ENCODE data around the gene EPM2AIP1.
"Not testable (repeated sequence)": the region's sequence is repeated elsewhere in the genome, so short reads cannot be mapped to it uniquely, and the experiment has no call there.

Gene EPM2AIP1

GRCh38 chr3:36954452-36955134, 38.3 kb downstream of the EPM2AIP1 start:
- no peak for DNase-seq (ENCODE audit: low read depth)

- DNase-seq (ENCODE audit: low read depth): not testable (repeated sequence)
Measured at GRCh38 chr3:36947814-36948213, 45.1 kb downstream of the EPM2AIP1 start.

DNA sequence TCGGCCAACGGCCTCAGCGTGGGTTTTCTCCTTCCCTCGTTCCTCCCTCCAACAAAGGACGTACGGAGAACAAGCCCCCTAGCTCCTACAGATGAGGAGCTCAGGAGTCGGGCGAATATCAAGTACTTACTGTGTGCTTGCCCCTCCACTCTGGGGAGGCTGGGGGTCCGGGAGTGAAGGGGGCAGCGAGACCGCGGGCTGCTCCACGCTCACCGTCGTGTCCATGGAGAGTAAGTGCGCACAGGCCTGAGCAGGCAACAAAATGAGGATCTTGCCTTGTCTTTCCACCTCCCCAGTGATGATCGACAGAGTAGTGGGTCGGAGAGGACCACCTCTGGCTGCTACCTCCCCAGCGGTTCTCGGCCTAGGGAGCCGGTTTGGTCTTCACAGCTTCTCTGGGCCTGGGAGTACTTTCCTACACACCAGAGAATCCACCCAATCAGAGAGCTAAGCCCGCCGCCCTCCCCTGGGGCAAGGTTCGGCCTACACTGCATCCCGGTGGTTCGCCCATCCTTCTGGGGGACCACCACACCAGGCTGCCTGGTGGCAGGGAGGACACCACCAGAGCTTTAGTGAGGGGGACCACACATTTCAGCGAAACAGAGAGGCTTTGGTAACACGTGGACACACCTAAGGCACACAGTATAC, 47.5 kb downstream of the EPM2AIP1 start:
- no peak for DNase-seq (ENCODE audit: low read depth)

GRCh38 chr3:36944641-36945270, 48.2 kb downstream of the EPM2AIP1 start, which contains the start of gene TRANK1:
TSS of gene TRANK1 (minus strand) at chr3:36945054. CDS start at chr3:36944809, 245 bp downstream.
- peak; percentile 68 for DNase-seq (ENCODE audit: low read depth)

- DNase-seq (ENCODE audit: low read depth): peak; percentile 5
Measured at GRCh38 chr3:36944012-36944640, 48.8 kb downstream of the EPM2AIP1 start.

- DNase-seq (ENCODE audit: low read depth): no peak
Measured at GRCh38 chr3:36943601-36944000, 49.3 kb downstream of the EPM2AIP1 start.

GRCh38 chr3:36942638-36943248, 50.2 kb downstream of the EPM2AIP1 start:
- no peak for DNase-seq (ENCODE audit: low read depth)

DNA sequence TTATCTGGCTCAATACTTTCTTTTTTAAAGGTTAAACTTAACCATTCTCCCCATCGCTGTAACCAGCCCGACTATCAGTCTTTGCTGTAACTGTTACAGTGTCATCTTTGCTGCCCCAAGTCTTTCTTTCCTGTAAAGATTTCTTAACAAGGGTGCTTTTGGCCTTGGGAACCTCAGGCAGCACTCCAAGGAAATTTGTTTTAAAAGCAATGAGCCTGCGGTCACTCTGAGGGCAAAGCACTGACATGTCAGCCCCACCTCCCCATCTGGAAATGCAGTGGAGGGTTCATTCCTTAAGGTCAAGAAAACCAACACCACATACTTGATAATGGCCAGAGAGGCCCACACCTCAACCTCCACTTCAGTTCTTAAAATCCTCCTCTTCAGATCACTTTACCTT, 51.3 kb downstream of the EPM2AIP1 start:
- DNase-seq (ENCODE audit: low read depth): no peak

GRCh38 chr3:36941162-36941561, 51.8 kb downstream of the EPM2AIP1 start:
- no peak for DNase-seq (ENCODE audit: low read depth)

DNA sequence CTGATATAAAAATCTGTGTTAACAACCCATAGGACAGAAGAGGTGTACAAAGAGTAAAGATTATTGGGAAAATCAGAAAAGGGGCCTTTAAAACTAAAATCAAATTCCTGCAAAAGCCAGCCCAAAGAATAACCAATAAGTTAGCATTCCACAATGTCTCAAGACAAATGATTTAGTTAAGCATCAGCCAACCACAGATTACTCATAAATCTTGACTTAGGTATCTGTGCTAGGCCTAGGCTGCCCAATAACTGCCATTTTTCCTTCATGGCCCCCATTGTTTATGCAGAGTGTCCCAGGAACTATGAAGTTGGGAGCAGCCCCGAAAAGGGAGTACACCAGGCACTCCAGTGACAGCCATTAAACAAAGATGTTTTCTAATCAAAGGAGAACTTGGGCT, 55.4 kb downstream of the EPM2AIP1 start:
- DNase-seq (ENCODE audit: low read depth): no peak
